H9 (cell line): Measurements from ENCODE around the gene PRR36. TPM values are rescaled to one million over a fixed set of nuclear protein-coding genes. Genes with fewer than 3 reads are reported as not detected.
A peak's percentile ranks its signal among the peaks of the same experiment; 100 is the strongest.

Source experiments
- DNase-seq: peaks from one replicate; pipeline ENCODE4 v3.0.0-alpha.2; 2017
- H2AFZ ChIP-seq: one replicate; pipeline ENCODE4 v1.6.1; 2013; ENCODE audit warnings: mild to moderate bottlenecking, low read length, control low read depth, moderate library complexity
- H2AK5ac ChIP-seq: 2 replicates; pipeline ENCODE4 v1.6.1; 2013; ENCODE audit warnings: low read length, control low read depth, mixed read lengths; ENCODE audit not compliant: insufficient read length
- H2BK120ac ChIP-seq: one replicate; pipeline ENCODE4 v1.6.1; 2013; ENCODE audit warnings: low read depth, mild to moderate bottlenecking, low read length, control low read depth, inconsistent platforms; ENCODE audit not compliant: poor library complexity, severe bottlenecking
- H2BK12ac ChIP-seq: 2 replicates; pipeline ENCODE4 v1.6.1; 2013; ENCODE audit warnings: low read length, control low read depth, mixed read lengths, low read depth; ENCODE audit not compliant: insufficient read length
- H2BK15ac ChIP-seq: 2 replicates; pipeline ENCODE4 v1.6.1; 2013; ENCODE audit warnings: low read depth, low read length, control low read depth
- H2BK20ac ChIP-seq: one replicate; pipeline ENCODE4 v1.6.1; 2013; ENCODE audit warnings: low read depth, mild to moderate bottlenecking, low read length, control low read depth, inconsistent platforms; ENCODE audit not compliant: poor library complexity, severe bottlenecking
- H2BK5ac ChIP-seq: 2 replicates; pipeline ENCODE4 v1.6.1; 2013; ENCODE audit warnings: low read length, control low read depth, mixed read lengths; ENCODE audit not compliant: insufficient read length
- H3K14ac ChIP-seq: 2 replicates; pipeline ENCODE4 v1.6.1; 2013; ENCODE audit warnings: low read length, control low read depth; ENCODE audit not compliant: insufficient read depth
- H3K18ac ChIP-seq: 2 replicates; pipeline ENCODE4 v1.6.1; 2013; ENCODE audit warnings: low read depth, mild to moderate bottlenecking, mixed read lengths, low read length, control low read depth; ENCODE audit not compliant: insufficient read length
- H3K23ac ChIP-seq: 2 replicates; pipeline ENCODE4 v1.6.1; 2013; ENCODE audit warnings: low read length, control low read depth, mixed read lengths, low read depth; ENCODE audit not compliant: insufficient read length
- H3K23me2 ChIP-seq: 2 replicates; pipeline ENCODE4 v1.6.1; 2013; ENCODE audit warnings: low read depth, mild to moderate bottlenecking, mixed read lengths, low read length, control low read depth; ENCODE audit not compliant: insufficient read length, poor library complexity, severe bottlenecking
- H3K27ac ChIP-seq: 2 replicates; pipeline ENCODE4 v1.5.1; 2013; ENCODE audit warnings: low read length, control low read depth, mixed read lengths, low read depth; ENCODE audit not compliant: insufficient read length
- H3K27me3 ChIP-seq: 2 replicates; pipeline ENCODE4 v1.6.1; 2013; ENCODE audit warnings: low read length, control low read depth, inconsistent platforms; ENCODE audit not compliant: insufficient read depth
- H3K4ac ChIP-seq: 2 replicates; pipeline ENCODE4 v1.6.1; 2013; ENCODE audit warnings: low read depth, mild to moderate bottlenecking, control low read depth, inconsistent platforms, low read length, moderate library complexity
- H3K4me1 ChIP-seq: 2 replicates; pipeline ENCODE4 v1.6.1; 2013; ENCODE audit warnings: low read length, control low read depth, inconsistent platforms; ENCODE audit not compliant: insufficient read depth
- H3K4me2 ChIP-seq: 2 replicates; pipeline ENCODE4 v1.6.1; 2013; ENCODE audit warnings: low read length, control low read depth, mixed read lengths; ENCODE audit not compliant: insufficient read length, insufficient read depth
- H3K56ac ChIP-seq: 2 replicates; pipeline ENCODE4 v1.6.1; 2013; ENCODE audit warnings: low read depth, mild to moderate bottlenecking, mixed read lengths, low read length, control low read depth; ENCODE audit not compliant: insufficient read length
- H3K79me1 ChIP-seq: 2 replicates; pipeline ENCODE4 v1.6.1; 2013; ENCODE audit warnings: low read depth, mild to moderate bottlenecking, moderate library complexity, low read length, control low read depth, inconsistent platforms; ENCODE audit not compliant: insufficient read depth, poor library complexity, severe bottlenecking
- H3K79me2 ChIP-seq: 2 replicates; pipeline ENCODE4 v1.6.1; 2013; ENCODE audit warnings: low read length, control low read depth, inconsistent platforms; ENCODE audit not compliant: insufficient read depth
- H3K9ac ChIP-seq: 2 replicates; pipeline ENCODE4 v1.6.1; 2013; ENCODE audit warnings: low read length, control low read depth, mixed read lengths; ENCODE audit not compliant: insufficient read length; ENCODE audit errors: extremely low read depth
- H3K9me3 ChIP-seq: one replicate; pipeline ENCODE4 v1.6.1; 2013; ENCODE audit warnings: low read depth, low read length, inconsistent platforms; ENCODE audit not compliant: control insufficient read depth
- H3T11ph ChIP-seq: one replicate; pipeline ENCODE4 v1.6.1; 2013; ENCODE audit warnings: mild to moderate bottlenecking, low read length, control low read depth, inconsistent platforms
- H4K20me1 ChIP-seq: one replicate; pipeline ENCODE4 v1.6.1; 2013; ENCODE audit not compliant: control insufficient read depth, insufficient read length, insufficient read depth
- H4K5ac ChIP-seq: 2 replicates; pipeline ENCODE4 v1.6.1; 2013; ENCODE audit warnings: low read depth, mild to moderate bottlenecking, mixed read lengths, low read length, control low read depth; ENCODE audit not compliant: insufficient read length
- H4K8ac ChIP-seq: replicated peaks from 2 replicates; pipeline ENCODE4 v1.6.1; 2013; ENCODE audit warnings: low read length, control low read depth, mixed read lengths, low read depth; ENCODE audit not compliant: insufficient read length
- H4K91ac ChIP-seq: 2 replicates; pipeline ENCODE4 v1.6.1; 2013; ENCODE audit warnings: low read depth, mild to moderate bottlenecking, moderate library complexity, mixed read lengths, low read length, control low read depth; ENCODE audit not compliant: insufficient read length
- H3K27ac Mint-ChIP-seq, 3 experiments: 2 replicates in 2 of 3; 3 replicates in 1 of 3; pipeline ENCODE4 v1.8.0; 2020 to 2021; ENCODE audit warnings: mixed read lengths in 3 of 3, mild to moderate bottlenecking in 1 of 3, moderate library complexity in 1 of 3
- H3K27me3 Mint-ChIP-seq: 2 replicates; pipeline ENCODE4 v1.8.0; 2021; ENCODE audit warnings: low read depth, mild to moderate bottlenecking, moderate library complexity, mixed read lengths
- H3K36me3 Mint-ChIP-seq, 3 experiments: 2 replicates in 2 of 3; 3 replicates in 1 of 3; pipeline ENCODE4 v1.8.0; 2020 to 2021; ENCODE audit warnings: low read depth in 3 of 3, mixed read lengths in 3 of 3; ENCODE audit not compliant: insufficient read depth in 1 of 3
- H3K4me1 Mint-ChIP-seq, 2 experiments: 2 replicates each; pipeline ENCODE4 v1.8.0; 2020; ENCODE audit warnings: mixed read lengths in 2 of 2
- H3K4me3 Mint-ChIP-seq, 2 experiments: 2 replicates in 1 of 2; 3 replicates in 1 of 2; pipeline ENCODE4 v1.8.0; 2020 to 2021; ENCODE audit warnings: mild to moderate bottlenecking in 2 of 2, mixed read lengths in 2 of 2, moderate library complexity in 1 of 2
- H3K9me3 Mint-ChIP-seq, 2 experiments: 2 replicates in 1 of 2; 3 replicates in 1 of 2; pipeline ENCODE4 v1.8.0; 2020; ENCODE audit warnings: mild to moderate bottlenecking in 2 of 2, mixed read lengths in 2 of 2, moderate library complexity in 1 of 2
- CTCF ChIP-seq: fragments of 200-600 bp; sonication (generic); conservative IDR thresholded peaks from 3 replicates; pipeline ENCODE4 v1.8.0; 2021; ENCODE audit warnings: antibody characterized with exemption, mild to moderate bottlenecking
- WGBS: extraction: QIAGEN DNeasy Blood & Tissue Kit; methylation state at CpG from one replicate; pipeline ENCODE4 v1.1.7; 2013; ENCODE audit warnings: missing lambda C conversion rate, low lambda C conversion rate, mixed read lengths; ENCODE audit not compliant: insufficient read length; ENCODE audit errors: extremely low coverage; 5-methylcytosine and 5-hydroxymethylcytosine counted together
- total RNA-seq: library from RNA; stranded (reverse); gene quantifications from 2 replicates; pipeline ENCODE4 v1.2.1, GENCODE V29; 2021

PRR36 gene
- total RNA-seq, 1 experiment from 2014 or later, result 20.4 TPM

- H3K14ac ChIP-seq, result no peak overlapping the region
- no peaks in the 10 kb centered on the region for H3K4me1 ChIP-seq
- no peak overlapping the region for H3K27ac ChIP-seq
- no peaks in the 10 kb centered on the region for H3K36me3 Mint-ChIP-seq
- no peak overlapping the region for H3K23ac ChIP-seq
- H4K5ac ChIP-seq, result no peak overlapping the region
- no peak for DNase-seq
- H3K56ac ChIP-seq, result no peak overlapping the region
- H3K23me2 ChIP-seq, result no peaks in the 10 kb centered on the region
- no CpG with 5 or more reads among the region's 25 CpGs for WGBS
- H2BK20ac ChIP-seq, result no peak overlapping the region
- no peak overlapping the region for H3K4me2 ChIP-seq
- peaks cover 20% of the 10 kb centered on the region for H3K27me3 Mint-ChIP-seq
- no peak overlapping the region for H2BK12ac ChIP-seq
- H3K9ac ChIP-seq, result no peak overlapping the region
- H3K4me1 Mint-ChIP-seq, result peaks cover 6 to 10% of the 10 kb centered on the region in 2 experiments
- H3K4ac ChIP-seq, result no peak overlapping the region
- no peak overlapping the region for H2AFZ ChIP-seq
- no peak overlapping the region for H3T11ph ChIP-seq
- H3K9me3 ChIP-seq, result no peaks in the 10 kb centered on the region
- no peak overlapping the region for H3K18ac ChIP-seq
- no peaks in the 10 kb centered on the region for H3K79me2 ChIP-seq
- no peak overlapping the region for H2BK5ac ChIP-seq
- no peaks in the 10 kb centered on the region for H3K9me3 Mint-ChIP-seq
- H2BK120ac ChIP-seq, result no peak overlapping the region
- H4K8ac ChIP-seq, result no peak overlapping the region
- no peak overlapping the region for H3K4me3 Mint-ChIP-seq
- peak overlapping the region in 1 of 3 experiments; percentile 55; a peak in 1 of 7 replicates for H3K27ac Mint-ChIP-seq
- no peak overlapping the region for H2AK5ac ChIP-seq
- no peaks in the 10 kb centered on the region for H4K20me1 ChIP-seq
- no peak overlapping the region for H4K91ac ChIP-seq
- no peaks in the 10 kb centered on the region for H3K27me3 ChIP-seq
- no peaks in the 10 kb centered on the region for H3K79me1 ChIP-seq
- no peak overlapping the region for H2BK15ac ChIP-seq
- no peak for TF ChIP-seq CTCF
Observed at GRCh38 chr19:7850000-7850813, 24.0 kb downstream of the PRR36 start.
